ENCODE measurements around the gene PAH.

- TF ChIP-seq EZH2 (IDR thresholded peaks at IDR 0.05; ENCODE audit: insufficient read depth, poor library complexity, severe bottlenecking) (no peak), EZH2phosphoT487 (IDR thresholded peaks at IDR 0.05; ENCODE audit: insufficient read depth, low read depth) (no peak)
Observed at GRCh38 chr12:102862486-102862885, 54.6 kb downstream of the PAH start.

Data from GM23248 (cell line).